Measurements from ENCODE around the gene RUNX2.

The RUNX2 gene

GRCh38 chr6:45353654-45354053, 25.5 kb downstream of the RUNX2 start:
- no peak for DNase-seq

GRCh38 chr6:45364466-45364865, 36.3 kb downstream of the RUNX2 start:
- DNase-seq: no peak

- no peak for DNase-seq
Observed at GRCh38 chr6:45365036-45365435, 36.9 kb downstream of the RUNX2 start.

GRCh38 chr6:45366534-45366933, 38.4 kb downstream of the RUNX2 start:
- no peak for DNase-seq

- no peak for DNase-seq
Observed at GRCh38 chr6:45367999-45368398, 39.9 kb downstream of the RUNX2 start.

- no peak for DNase-seq
Observed at GRCh38 chr6:45369870-45370269, 41.7 kb downstream of the RUNX2 start.

- peak; percentile 37 for DNase-seq
Observed at GRCh38 chr6:45371924-45372573, 43.9 kb downstream of the RUNX2 start.

GRCh38 chr6:45375449-45375848, 47.3 kb downstream of the RUNX2 start:
- DNase-seq: no peak

GRCh38 chr6:45376310-45377042, 48.3 kb downstream of the RUNX2 start:
- DNase-seq: no peak

GRCh38 chr6:45377043-45377553, 49.0 kb downstream of the RUNX2 start:
- peak; percentile 42 for DNase-seq

- DNase-seq: peak; percentile 96
Observed at GRCh38 chr6:45377554-45378333, 49.6 kb downstream of the RUNX2 start, which contains the start of gene SUPT3H. Gene SUPT3H, minus strand, starts transcription at chr6:45377934.

GRCh38 chr6:45378334-45378926, 50.3 kb downstream of the RUNX2 start:
- DNase-seq: no peak

GRCh38 chr6:45382391-45382790, 54.3 kb downstream of the RUNX2 start:
- no peak for DNase-seq

- no peak for DNase-seq
Observed at GRCh38 chr6:45386501-45386900, 58.4 kb downstream of the RUNX2 start.

- DNase-seq: no peak
Observed at GRCh38 chr6:45387236-45387635, 59.1 kb downstream of the RUNX2 start.

- DNase-seq: no peak
Observed at GRCh38 chr6:45388328-45388727, 60.2 kb downstream of the RUNX2 start.

GRCh38 chr6:45394586-45395095, 66.5 kb downstream of the RUNX2 start:
- no peak for DNase-seq

GRCh38 chr6:45398075-45398813, 70.1 kb downstream of the RUNX2 start:
- DNase-seq: peak; percentile 46

GRCh38 chr6:45400021-45400420, 71.9 kb downstream of the RUNX2 start:
- DNase-seq: no peak

- no peak for DNase-seq
Observed at GRCh38 chr6:45411959-45412358, 83.8 kb downstream of the RUNX2 start.

- no peak for DNase-seq
Observed at GRCh38 chr6:45415315-45415714, 87.2 kb downstream of the RUNX2 start.
